ENCODE data around the gene POLR1E.

- TF ChIP-seq EZH2phosphoT487 (IDR thresholded peaks at IDR 0.05; ENCODE audit: borderline replicate concordance) (no peak), CTCF (conservative IDR thresholded peaks at IDR 0.05; ENCODE audit: low read length) (no peak)
Observed at GRCh38 chr9:37538099-37538498, 52.4 kb downstream of the POLR1E start.
